Stimulated activated CD4-positive, alpha-beta T cell treated with anti-CD3 and anti-CD28 coated beads, Interleukin-1b, Interleukin-23, amount 100 ng/mL, for 24 hours (primary cell): ENCODE measurements around the gene MSI1.
A peak's percentile ranks its signal among the peaks of the same experiment; 100 is the strongest.
"Not testable (repeated sequence)": the region's sequence is repeated elsewhere in the genome, so short reads cannot be mapped to it uniquely, and the experiment has no call there.

Experiments
- DNase-seq, 4 experiments: peaks; one replicate each; pipeline ENCODE4 v3.0.0-alpha.2; 2020; ENCODE audit warnings: low read depth in 4 of 4, low spot score in 1 of 4

The MSI1 gene

DNA sequence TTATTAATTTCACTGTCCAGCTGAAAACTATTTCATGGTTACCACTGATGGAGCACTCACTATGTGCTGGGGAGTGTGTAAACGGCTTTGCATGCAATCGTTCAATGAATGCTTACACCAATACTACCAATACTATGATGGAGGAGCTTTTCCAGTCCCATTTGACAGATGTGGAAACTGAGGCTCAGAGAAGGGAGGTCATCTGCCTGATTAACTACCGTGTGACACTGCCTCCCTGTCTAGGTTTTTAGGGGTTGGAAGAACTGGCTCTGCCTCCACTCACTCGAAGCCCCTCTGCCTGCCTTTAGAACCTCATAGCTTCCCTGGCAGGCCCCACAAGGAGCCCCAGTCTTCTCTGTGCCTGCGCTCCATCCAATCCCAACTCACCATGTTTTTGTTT lies 11.9 kb downstream of the MSI1 start:
- no peak for DNase-seq

DNA sequence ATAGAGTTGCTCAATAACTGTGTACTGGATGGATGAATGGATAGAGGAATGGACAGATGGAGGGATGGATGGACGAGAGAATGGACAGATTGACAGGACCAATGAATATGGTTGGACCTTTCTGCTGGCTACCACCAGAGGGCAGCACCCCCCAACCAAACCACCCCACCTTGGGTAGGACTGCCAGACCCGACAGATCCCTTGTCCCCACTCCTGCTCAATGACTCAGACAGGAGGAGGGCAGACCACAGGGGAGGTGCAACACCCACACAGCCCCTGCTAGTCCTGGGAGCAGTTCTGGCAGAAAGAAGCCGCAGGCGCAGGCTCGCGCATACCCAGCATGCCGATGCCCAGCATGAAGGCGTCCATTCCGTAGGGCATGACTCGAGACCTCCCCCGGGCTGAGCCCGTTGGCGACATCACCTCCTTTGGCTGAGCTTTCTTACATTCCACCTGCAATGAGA lies 12.4 kb downstream of the MSI1 start:
- peak; percentile 50 to 66 (median 58) for DNase-seq

GRCh38 chr12:120353556-120354317 lies 15.2 kb downstream of the MSI1 start:
- DNase-seq, result no peak

- no peak for DNase-seq
Measured at GRCh38 chr12:120353136-120353535, 15.8 kb downstream of the MSI1 start.

GRCh38 chr12:120352117-120352516 lies 16.8 kb downstream of the MSI1 start:
- no peak for DNase-seq

DNA sequence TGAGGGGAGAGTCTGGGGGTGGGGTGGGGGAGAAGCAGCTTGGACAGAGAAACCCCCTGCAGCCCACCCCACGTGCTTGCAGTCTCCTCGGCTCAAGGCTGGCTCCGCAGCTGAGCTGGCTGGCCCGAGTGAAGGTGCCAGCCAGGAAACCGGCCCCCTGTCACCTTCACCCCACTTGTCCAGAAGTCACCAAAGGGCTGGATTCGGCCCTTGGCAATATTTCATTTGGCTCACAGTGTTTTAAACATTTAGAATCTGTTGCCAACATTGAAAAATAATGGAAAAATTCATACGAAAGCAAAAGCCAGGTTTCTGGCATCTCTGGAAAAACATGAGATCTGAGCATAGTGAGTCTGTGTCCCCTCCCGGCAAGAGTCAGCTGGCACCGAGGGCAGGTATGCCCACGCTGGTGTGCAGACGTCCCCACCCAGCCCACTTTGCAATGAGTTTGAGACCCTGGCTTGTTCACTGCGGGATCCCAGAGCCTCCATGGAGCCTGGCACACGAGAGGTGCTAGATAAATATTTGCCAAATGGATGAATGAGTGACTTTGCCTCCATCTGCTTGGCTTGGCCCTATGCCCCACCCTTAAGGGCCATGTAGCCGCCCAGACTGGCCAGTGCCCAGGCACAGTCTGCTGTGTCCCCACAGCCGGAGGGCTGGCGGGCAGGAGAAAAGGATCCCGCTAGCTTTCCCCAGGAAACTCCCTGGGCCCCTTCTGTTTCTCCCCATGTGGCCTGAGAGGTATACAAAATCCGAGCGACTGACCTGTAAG lies 18.2 kb downstream of the MSI1 start:
- no peak for DNase-seq

DNA sequence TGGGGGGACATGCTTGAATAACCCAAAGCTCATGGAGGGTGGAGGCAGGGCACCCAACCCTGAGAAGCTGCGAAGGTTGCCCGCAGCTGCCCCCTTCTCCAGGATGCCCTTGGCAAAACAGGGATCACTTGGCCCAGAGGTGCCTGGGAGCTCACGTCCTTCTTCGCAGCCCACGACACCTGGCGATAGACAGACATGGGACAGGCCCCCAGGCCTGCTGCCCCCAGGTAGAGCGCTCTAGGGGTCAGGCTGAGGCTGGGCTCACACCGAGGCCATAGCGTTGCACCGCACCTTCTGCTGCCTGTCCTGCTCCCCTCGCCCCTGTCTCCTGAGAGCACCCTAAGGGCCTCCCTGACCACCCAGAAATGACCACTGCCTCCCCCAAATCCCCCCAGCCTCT lies 21.2 kb downstream of the MSI1 start:
- DNase-seq, result no peak

DNA sequence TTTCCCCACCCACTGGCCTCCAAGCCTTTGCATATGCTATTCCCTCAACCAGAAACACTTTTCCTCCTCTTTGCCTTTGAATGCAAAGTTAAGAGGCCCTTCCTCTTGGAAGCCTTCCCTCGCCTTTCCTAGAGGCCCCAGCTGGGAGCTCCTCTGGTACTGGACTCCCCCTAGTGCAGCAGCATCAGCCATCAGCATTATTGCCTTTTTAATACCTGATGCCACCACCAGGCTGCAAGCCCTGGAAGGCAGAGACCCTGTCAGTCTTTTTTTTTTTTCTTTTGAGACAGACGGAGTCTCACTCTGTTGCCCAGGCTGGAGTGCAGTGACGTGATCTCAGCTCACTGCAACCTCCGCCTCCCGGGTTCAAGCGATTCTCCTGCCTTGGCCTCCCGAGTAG lies 22.3 kb downstream of the MSI1 start:
- DNase-seq, result no peak

DNA sequence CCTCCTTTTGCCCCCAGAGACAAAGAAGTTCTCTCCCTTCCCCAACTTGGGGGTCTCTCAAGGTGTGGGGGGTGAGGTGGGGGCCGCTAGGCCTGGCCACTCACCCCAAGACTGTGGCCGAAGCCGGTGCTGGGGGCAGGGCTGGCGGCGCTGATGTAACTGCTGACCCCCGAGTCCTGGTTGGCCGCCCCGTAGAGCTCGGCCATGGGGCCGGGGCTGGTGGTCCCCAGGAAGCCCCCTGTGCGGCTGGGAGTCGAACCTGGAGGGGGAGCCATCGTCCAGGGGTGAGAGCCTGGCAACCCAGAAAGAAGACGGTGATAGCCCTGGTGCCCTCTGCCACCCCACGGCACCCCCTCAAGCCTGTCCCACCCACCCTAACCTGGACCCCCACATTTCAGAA lies 22.9 kb downstream of the MSI1 start:
- no peak for DNase-seq

DNA sequence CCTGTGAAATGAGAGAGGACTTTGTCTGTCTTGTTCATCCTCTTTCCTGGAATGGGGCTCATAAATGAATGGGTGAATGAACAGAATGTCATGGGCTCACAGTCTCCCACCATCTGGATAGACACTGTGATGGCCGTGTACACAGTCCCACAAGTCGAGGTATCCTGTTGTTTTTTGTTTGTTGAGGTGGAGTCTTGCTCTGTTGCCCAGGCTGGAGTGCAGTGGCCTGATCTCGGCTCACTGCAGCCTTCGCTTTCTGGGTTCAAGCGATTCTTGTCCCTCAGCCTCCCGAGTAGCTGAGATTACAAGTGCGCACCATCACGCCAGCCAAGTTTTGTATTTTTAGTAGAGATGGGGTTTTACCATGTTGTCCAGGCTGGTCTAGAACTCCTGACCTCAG lies 25.3 kb downstream of the MSI1 start:
- DNase-seq, result no peak

DNA sequence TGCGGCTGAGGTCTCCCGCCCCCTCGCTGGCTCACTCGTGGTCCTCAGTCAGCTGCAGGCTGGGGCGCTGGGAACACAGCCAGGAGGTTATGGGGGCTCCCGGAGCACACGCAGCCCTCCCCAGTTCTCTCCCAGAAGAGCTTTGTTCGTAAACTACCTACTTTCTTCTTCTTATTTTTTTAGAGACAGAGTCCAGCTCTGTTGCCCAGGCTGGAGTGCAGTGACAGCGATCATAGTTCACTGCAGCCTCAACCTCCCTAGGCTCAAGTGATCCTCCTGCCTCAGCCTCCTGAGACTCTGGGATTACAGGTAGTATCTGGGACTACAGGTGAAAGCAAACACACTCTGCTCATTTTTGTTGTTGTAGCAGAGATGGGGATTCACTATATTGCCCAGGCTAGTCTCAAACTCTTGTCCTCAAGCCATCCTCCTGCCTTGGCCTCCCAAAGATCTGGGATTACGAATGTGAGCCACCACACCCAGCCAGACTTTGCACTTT lies 25.9 kb downstream of the MSI1 start:
- no peak for DNase-seq

DNA sequence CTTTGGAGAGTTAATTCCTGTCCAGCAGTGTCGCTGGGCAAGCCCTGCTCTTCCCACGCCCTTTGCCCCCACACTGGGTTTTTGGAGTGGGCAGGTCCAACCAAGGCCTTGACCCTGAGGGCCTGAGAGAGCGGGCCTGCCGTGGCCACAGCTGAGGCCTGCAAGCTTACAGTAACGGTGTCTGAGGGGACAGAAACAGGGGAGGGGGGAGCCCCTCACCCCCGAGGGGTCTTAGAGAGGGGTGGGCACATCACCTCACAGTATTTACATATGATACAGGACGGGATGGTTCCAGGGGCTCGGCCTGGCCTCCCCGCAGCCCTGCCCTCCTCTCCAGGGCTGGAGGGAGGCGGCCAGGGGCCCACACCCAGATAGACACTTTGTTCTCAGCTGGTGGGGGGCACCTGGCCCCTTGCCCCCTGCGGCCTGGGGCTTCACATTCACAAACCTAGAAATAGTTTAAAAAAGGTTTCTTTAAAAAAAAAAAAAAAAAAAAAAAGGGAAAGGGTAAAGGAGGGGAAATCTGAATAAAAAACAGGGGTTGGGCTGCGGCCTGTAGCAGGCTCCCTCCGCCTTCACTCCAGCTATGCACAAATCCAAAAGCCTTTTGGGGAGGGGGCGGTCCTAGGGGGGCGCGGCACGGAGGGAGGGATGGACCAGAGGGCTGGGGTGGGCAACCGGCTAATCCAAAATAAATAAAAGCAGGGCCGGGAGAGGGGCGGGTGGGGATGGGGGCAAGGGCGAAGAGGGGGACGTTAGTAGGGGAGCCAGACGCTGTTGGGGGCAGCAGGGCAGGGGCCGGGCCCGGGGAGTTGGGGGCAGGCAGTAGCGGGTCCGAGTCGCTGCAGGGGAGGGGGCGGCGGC lies 26.6 kb downstream of the MSI1 start:
- no peak for DNase-seq

- DNase-seq, result no peak
Measured at GRCh38 chr12:120339256-120339655, 29.7 kb downstream of the MSI1 start.

DNA sequence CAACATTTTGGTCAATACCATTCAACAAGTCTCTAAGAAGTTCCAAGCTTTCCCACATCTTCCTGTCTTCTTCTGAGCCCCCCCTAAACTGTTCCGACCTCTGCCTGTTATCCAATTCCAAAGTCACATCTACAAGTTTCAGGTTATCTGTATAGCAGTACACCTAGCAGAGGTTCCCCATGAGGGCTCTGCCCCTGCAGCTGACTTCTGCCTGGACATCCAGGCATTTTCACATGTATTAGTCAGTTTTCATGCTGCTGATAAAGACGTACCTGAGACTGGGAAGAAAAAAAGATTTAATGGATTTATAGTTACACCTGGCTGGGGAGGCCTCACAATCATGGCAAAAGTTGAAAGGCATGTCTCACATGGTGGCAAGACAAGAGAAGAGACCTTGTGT lies 31.2 kb downstream of the MSI1 start:
- DNase-seq, result no peak

- DNase-seq, result not testable (repeated sequence)
Measured at GRCh38 chr12:120336392-120336791, 32.6 kb downstream of the MSI1 start.

GRCh38 chr12:120335447-120335846 lies 33.5 kb downstream of the MSI1 start:
- peak in 1 of 4 experiments; percentile 20 for DNase-seq

DNA sequence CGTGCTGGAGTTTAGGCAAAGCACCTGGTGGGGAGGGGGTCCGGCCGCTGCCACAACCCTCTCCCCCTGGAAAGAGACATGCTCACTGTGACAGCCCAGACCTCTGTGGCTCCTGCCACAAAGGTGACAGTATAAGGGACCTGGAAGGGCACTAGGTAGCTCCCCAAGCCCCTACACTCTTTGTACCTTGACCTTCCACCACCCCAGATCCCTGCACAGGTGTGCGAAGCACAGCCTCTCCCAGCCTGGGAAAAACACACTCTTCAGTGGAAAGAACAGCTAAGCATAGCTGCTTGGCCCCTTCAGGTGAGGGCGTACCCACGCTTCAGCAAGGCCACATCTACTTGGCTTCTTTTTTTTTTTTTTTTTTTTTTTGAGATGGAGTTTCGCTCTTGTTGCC lies 36.4 kb downstream of the MSI1 start:
- DNase-seq, result no peak

- no peak for DNase-seq
Measured at GRCh38 chr12:120332041-120332440, 36.9 kb downstream of the MSI1 start.

DNA sequence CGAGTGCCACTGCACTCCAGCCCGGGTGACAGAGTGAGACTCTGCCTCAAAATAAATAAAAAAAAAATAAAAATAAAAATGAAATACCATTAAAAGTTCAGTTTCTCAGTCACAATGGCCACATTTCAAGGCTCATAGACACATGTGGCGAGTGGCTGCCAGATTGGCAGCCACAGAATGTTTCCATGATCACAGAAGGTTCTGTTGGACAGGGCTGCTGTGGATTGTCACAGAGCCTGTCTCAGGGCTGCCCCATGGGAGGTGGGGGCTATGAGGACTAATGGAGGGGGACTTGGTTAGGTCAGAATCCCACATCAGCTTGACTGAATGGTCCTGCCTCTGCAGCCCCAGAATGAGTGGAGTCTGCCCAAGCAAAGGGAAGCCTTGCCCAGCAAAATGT lies 37.6 kb downstream of the MSI1 start:
- DNase-seq, result no peak

- no peak for DNase-seq
Measured at GRCh38 chr12:120328228-120328627, 40.7 kb downstream of the MSI1 start.

DNA sequence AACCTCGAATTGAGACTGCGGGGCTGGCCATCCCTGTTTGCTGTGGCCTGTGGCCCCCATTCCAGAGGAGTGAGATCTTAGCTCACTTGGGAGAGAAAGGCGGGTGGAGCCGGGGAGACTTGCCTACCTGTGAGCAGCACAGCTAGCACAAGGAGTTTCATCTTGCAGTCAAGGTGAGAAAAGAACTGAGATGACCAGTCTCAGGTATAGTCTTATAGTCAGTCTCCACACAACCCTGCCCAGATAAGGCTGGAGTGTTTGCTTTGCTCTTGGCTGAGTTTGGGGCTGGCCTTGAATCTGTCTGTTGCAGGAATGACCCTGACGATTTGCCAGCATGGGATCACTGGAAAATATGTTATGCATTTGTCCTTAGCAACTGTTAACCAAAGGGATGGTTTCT lies 41.4 kb downstream of the MSI1 start, which contains the start of gene PLA2G1B:
PLA2G1B (minus strand) TSS at position 187 of the 400 bp plus-strand sequence; CDS start at position 161, 26 bp downstream.
- no peak for DNase-seq
